IPS-11a (cell line): Measurements from ENCODE around the gene ZNF865.

Experiments used
- H3K4me3 ChIP-seq: one replicate; pipeline ENCODE4 v1.5.1; 2013; ENCODE audit warnings: low read depth, low read length, control low read depth

ZNF865 gene

DNA sequence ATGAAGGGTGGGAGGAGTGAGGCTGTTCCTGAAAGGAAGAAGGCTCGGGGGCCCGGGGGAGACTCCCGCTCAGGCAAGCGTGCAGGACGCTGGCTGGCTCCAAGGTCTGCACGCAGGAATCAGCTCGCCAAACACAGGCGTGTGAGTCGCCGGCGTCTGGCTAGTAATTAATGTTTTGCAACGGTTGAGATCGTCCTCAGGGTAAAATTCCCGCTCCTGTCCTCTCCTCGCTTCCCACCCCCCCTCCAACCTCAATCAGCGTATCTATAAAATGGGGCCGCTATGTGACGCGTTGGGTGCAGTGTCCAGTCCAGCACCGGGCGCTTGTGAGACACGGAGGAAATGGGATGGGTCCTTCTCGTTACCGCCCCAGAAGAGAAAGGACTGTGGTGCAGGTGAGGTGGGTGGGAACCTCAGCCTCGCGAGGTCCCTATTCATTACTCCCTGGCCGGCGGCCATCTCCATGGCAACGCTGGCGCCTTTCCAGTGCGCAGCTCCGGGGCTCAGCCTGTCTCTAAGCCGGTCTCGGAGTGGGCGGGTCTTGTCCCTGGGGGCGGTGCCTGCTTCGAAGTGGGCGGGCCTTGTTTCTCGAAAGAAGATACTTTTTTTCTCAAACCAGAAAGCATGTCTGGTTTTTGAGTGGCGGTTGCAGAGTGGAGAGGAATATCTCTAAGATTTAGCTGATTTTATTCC lies 18.3 kb upstream of the ZNF865 start:
- H3K4me3 ChIP-seq: peak overlapping the region; percentile 21

DNA sequence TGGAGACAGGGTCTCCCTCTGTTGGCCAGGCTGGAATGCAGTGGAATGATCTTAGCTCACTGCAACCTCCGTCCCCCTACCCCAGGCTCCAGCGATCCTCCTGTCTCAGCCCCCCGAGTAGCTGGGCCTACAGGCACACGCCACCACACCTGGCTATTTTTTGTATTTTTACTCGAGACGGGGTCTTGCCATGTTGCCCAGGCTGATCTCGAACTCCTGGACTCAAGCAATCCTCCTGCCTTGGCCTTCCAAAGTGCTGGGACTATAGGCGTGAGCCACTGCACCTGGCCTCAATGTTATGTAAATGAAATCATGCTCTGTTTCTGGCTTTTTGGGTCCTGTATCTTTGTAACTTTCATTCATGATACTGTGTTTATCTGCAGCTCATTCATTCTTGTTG lies 16.7 kb upstream of the ZNF865 start:
- H3K4me3 ChIP-seq: no peak overlapping the region

DNA sequence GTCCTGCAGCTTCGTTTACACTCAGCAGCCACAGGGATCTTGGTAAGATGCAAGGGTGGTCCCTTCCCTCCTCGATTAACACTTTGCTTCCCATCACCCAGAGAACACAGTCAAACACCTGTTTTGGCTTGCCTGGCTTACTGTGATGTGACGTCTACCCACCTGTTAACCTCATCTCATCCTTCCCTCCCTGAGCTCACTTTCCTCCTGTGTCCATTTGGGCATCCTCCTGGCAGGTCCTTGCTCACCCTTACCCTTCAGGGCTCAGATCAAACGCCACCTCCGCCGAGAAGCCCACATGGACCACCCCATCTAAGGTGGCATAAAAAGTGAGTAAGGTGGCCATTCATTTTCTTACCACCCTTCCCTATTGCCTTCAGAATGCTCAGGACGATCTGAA lies 15.3 kb upstream of the ZNF865 start:
- no peak overlapping the region for H3K4me3 ChIP-seq

DNA sequence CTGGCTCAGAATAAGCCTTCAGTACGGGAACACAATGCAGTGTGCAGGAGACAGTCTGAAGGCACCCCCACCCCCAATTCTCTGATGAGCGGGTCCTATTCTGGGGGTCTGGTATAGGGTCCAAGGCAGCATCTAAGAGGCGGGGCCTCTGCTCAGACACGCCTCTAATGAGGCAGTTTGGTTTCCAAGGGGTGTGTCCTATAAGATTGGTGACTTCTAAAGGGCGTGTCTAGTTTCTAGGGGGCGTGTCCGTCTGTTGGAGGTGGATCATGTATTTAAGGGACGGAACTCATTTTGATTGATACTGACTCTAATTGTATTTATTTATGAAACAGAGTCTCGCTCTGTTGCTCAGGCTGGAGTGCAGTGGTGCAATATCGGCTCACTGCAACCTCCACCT lies 14.8 kb upstream of the ZNF865 start:
- no peak overlapping the region for H3K4me3 ChIP-seq

DNA sequence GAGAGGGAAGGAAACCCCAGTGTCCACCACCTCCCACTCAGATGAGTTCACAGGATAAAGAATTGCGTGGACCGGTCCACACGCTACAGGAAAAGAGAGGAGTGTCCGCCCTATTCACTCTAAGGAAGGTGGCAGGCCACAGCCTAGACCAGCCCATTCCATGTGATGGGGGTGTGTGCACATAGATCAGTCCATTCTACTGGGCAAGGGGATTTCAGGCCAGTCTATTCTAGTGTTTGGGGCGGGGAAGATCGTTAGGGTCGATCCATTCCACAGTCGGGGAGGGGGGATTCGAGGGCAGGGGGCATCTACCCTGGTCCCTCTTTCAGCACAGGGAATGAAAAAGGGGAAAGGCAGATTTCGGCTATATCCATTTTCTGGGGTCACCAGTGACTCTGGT lies 13.9 kb upstream of the ZNF865 start:
- no peak overlapping the region for H3K4me3 ChIP-seq

DNA sequence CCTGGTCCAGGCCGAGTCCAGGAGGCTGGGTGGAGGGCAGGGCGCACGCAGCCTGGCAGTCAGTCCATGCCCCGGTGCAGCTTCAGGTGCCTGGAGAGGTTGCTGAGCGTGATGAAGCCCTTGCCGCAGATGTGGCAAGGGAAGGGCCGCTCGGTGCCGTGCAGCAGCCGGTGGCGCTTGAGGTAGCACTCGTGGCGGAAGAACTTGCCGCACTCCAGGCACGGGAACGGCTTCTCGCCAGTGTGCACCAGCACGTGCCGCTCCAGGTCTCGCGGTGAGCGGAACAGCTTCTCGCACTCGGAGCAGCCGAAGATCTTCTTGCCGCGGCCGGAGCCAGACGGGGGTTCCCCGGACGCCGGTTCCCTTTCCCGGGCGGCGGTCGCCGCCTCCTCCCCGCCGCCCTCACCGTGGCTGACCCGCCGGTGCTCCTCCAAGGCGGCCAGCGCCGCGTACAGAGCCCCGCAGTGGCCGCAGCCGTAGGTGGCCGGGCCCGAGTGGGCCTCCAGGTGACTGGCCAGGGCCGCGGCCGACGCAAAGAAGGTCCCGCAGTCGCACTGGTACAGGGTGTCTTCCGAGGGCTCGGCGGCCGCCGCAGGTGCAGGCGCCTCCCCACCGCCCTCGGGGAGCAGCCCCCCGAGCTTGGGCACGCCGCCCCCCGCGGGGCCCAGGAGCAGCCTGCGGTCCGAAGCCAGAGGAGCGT lies 12.9 kb upstream of the ZNF865 start:
- no peak overlapping the region for H3K4me3 ChIP-seq

DNA sequence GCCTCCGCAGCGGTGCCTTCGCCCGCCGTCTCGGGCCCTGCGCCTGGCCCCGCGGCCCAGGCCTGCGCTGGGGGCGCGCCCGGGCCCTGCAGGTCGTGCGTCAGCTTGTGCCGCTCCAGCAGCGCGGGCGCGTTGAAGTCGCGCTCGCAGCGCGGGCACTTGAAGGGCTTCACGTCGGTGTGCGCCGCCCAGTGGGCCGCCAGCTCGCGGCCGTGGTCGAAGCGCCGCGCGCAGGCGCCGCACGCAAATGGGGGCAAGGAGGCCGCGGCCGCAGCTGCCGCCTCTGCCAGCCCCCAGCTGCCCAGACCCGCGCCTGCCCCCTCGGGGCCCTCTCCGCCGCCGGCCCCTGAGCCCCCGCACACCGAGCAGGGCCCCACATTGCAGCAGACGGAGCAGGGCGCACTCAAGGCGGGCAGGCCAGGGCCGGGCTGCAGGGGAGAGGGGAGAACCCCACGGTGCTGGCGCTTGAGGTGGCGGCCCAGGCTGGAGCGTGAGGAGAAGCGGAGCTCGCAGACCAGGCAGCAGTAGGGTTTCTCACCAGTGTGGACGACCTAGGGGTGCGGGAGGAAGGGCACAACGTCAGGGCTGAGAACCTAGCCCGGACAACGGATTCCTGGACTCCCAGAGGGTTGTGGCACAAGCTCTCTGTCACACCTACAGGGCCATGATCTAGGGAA lies 12.2 kb upstream of the ZNF865 start:
- no peak overlapping the region for H3K4me3 ChIP-seq

DNA sequence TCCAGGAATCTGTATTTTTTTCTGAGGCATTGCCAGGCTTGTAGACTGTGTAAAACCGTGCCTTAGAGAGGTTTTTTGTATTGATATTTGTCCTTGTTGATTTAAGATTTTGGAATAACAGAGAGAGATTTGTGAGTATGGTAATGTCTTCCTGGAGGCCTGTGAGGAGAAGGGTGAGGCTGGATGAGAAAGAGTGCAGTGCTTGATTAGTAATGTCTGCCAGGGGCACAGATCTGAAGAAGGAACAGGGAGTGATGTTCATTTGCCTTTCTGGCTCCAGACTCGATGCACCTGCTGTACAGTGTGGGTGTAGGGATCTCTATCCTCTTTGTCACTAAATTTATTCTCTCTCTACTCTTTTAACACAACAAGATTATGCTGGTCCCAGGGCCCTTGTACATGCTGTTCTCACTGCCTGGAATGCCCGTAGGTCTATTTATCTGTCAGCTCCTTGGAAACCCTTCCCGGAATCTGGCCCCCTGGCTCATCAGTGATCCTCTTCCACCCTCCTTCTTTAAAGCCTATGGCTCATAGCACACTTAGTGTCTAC lies 10.4 kb upstream of the ZNF865 start:
- no peak overlapping the region for H3K4me3 ChIP-seq

DNA sequence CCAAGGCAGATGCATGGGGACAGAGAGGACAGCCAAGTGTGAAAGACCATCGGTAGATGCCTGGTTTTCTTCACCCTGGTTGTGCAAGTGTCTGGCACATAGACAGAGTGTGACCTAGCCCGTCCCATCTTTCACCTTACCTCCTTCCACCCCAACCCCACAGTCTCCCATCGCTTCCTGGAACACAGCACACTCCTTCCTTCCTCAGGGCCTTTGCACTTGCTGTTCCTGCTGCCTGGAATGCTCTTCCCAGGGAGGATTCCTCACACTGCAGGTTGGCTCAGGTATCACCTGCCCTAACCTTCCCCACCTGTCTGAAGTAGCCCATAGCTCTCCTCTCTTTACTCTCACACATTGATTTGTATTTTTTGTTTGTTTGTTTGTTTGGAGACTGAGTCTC lies 9.1 kb upstream of the ZNF865 start:
- H3K4me3 ChIP-seq: no peak overlapping the region

DNA sequence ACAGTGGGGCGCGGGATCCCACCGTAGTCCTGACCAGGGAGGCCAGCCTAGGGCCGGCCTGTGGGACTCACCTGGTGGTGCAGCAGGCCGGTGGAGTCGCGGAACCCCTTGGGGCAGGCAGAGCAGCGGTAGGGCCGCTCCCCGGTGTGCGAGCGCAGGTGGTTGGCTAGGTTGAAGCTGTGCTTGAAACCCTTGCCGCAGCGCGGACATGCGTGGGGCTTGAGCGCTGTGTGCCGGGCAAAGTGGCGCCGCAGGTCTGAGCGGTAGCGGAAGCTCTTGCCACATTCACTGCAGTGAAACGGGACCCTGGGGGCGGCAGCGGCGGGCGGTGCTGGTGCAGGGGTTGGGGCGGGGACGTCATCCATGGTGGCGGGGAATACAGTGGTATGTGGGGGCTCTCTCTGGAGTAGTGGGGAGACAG lies 7.9 kb upstream of the ZNF865 start:
- no peak overlapping the region for H3K4me3 ChIP-seq

DNA sequence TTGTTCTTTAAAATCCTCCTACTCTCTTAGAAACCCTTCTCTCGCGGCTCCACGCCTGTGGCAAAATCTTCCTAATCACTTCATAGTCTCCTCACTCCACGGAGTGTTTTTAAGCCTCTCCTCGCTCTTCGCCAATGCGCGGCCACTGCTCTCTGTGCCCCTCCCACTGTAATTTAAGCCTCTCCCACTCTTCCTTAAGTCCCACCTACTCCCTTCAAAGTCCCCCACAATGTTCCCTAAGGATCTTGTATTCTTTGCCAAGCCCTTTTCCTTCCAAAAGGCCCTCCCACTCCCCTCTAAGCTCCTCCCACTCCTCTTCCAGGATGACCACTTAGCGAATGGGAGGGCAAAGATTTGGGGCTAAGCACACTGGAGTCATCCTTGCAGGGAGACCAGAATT lies 7.4 kb upstream of the ZNF865 start:
- H3K4me3 ChIP-seq: no peak overlapping the region

DNA sequence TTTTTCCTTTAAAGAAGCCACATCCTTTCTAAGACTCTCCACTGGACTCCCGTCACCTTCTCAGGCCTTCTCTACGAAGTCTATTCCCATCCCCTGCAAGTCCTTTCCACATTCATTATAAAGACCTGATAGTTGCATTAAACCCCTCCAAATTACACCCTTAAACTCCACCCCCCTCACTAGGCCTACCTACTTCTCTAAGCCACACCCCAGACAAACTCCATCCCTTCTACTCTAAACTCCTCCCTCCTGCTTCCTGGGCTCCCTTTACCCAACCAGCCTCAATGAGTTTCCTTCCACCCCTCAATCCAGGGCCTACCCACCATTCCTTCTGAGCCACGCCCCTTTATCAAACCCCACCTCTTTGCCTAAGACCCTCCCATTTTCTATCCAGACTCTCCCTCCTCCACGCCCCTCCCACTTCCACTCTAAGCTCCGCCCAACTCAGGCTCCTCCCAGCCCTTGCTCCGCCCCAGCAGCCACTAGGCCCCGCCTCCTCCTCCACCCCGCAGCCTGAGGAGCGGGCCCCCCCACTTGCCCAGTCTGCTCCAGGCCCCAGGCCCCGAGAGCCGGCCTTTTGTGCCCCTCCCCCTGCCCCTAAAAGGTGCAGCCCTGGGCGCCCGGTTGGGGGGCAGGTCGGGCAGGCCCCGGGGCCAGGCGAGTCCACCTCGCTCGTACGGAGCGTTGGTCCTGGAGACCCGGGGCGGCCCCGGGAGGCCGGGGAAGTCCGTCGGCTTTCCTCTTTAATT lies 6.6 kb upstream of the ZNF865 start:
- H3K4me3 ChIP-seq: peak overlapping the region; percentile 94

DNA sequence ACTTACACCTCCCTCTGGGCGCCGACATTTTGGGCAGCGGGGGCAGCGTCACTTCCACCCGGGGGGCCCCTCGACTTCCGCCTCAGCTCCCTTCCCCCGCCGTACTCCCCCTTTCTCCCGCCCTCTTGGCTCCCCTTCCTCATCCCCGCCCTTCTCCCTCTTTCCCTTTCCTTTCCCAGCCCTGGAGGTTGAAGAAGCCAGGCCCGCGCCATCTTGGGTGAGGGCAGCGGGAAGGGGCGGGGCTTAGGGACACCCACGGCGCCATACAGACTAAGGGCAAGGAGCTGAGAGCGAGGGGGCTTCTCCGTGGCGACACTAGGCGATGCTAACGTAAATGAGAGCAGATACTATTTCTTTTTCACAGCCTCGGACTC lies 6.0 kb upstream of the ZNF865 start, which contains the start of gene FIZ1:
Gene FIZ1, minus strand, starts transcription at position 50 of the 374 bp plus-strand sequence. CDS start 1,652 bp downstream, outside the sequence.
- peak within 1 kb of the TSS; percentile 94 for H3K4me3 ChIP-seq

DNA sequence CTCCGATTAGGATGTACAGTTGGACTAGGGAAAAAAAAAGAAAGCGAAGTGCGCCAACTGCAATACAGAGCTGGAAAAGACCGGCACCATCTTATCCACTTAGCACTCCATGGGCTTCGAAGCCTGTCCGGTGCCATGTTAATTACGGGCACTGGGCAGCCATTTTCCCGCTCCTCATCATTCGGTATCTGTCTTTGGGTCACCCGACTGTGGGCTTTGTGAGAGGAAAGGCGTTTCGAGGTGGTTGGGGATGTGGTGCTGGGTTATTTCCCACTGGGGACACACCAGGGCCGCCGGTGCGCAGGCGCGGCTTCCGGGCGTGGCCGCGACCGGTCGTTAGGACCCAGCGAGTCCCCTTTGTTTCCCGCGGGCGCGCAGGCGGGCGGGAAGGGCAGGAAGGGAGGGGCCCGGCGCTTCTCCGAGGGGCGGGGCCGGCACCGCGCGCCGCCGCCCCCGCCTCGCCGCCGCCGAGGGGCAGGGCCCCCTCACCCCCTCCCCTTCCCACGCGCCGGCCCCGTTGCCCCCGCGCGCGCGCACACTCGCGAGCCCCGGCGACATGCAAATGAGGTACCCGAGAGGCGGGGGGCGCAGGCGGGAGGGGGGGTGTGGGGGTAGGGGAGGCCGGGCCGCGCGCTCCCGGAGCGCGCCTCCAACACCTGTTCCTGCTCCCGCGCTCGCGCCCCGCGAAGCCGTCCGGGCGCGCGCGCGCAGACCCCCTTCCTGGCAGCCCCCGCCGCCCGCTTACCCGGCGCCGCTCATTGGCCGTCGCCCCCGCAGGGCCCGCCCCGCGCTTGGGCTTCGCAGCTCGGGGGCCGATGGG lies 5.4 kb upstream of the ZNF865 start, which contains the start of gene ZNF524:
Gene ZNF524, plus strand, starts transcription at position 447 of the 820 bp plus-strand sequence. CDS start 1,825 bp downstream, outside the sequence.
- peak within 1 kb of the TSS; percentile 94 for H3K4me3 ChIP-seq

DNA sequence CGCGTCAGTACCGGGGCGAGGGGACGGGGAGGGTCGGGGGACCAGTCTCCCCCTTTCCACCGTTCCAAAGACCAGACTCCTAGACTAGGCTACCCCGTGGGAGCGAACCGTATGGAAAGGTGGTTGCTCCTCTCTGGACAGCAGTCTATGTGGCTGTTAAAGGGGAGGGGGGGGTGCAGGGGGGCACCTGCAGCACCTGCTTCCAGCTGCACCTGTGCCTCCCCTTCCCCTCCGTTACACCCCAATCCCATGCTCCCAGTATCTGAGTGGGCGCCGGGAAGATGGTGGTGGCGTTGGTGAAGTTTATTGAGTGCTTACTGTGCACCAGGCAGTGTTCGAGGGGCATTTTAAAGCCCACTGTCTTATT lies 4.8 kb upstream of the ZNF865 start:
- peak overlapping the region; percentile 47 for H3K4me3 ChIP-seq

DNA sequence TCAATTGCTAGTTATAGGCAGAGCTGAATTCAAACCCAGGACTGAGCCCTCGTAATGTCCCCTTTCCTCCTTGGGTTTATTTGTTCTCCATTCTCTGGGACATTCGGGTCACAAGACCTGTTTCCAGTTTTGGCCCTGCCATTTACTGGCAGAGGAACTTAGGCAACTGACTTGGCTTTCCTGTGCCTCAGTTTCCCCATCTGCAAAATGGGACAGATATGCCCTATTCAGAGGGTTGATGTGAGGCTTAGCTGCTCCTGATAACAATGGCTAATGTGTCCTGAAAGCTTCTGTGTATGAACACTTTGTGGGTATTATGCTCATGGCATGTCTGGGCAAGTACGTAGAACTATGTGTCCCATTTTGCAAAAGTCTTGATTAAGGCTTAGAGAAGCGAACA lies 4.4 kb upstream of the ZNF865 start:
- peak overlapping the region; percentile 47 for H3K4me3 ChIP-seq

DNA sequence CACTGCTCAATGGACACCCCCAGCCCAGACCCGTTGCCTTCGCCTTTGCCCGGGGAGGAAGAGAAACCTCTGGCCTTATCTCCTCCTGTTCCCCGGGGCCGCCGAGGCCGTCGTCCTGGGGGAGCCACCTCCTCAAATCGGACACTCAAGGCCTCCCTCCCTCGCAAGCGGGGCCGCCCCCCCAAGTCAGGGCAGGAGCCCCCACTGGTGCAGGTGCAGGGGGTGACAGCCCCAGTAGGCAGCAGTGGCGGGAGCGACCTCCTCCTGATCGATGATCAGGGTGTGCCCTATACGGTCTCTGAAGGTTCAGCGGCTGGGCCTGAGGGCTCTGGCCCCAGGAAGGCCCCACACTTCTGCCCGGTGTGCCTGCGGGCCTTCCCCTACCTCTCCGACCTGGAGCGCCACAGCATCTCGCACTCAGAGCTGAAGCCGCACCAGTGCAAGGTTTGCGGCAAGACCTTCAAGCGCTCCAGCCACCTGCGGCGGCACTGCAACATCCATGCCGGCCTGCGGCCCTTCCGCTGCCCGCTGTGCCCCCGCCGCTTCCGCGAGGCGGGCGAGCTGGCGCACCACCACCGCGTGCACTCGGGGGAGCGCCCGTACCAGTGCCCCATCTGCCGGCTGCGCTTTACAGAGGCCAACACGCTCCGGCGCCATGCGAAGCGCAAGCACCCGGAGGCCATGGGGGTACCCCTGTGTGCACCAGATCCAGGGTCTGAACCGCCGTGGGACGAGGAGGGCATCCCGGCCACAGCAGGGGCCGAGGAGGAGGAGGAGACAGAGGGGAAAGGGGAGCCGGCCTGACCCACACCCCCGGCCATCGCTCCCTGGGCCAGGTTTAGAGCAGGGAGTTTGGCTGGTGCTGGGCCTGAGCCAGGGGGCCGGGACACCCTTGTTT lies 3.1 kb upstream of the ZNF865 start:
- no peak overlapping the region for H3K4me3 ChIP-seq

DNA sequence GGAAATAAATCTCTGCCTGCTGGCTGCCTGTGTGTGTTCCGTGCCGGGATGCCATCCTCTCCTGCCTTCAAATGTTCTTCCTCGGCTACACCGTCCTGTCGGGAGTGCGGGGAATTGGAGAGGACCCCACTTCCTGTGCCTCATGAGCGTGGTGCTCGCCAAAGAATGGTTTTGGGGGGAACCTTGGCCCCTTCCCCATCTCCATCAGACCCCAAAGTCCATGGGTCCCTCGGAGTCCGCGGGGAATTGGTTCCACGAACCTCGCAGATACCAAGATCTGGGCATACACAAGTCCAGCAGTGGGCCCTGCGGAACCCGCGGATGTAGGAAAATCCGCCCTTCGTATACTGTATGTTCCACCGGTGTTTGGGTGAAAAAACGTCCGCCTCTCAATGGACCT lies 2.3 kb upstream of the ZNF865 start:
- H3K4me3 ChIP-seq: no peak overlapping the region
